Measurements from ENCODE around the gene TXNDC5.

DNA sequence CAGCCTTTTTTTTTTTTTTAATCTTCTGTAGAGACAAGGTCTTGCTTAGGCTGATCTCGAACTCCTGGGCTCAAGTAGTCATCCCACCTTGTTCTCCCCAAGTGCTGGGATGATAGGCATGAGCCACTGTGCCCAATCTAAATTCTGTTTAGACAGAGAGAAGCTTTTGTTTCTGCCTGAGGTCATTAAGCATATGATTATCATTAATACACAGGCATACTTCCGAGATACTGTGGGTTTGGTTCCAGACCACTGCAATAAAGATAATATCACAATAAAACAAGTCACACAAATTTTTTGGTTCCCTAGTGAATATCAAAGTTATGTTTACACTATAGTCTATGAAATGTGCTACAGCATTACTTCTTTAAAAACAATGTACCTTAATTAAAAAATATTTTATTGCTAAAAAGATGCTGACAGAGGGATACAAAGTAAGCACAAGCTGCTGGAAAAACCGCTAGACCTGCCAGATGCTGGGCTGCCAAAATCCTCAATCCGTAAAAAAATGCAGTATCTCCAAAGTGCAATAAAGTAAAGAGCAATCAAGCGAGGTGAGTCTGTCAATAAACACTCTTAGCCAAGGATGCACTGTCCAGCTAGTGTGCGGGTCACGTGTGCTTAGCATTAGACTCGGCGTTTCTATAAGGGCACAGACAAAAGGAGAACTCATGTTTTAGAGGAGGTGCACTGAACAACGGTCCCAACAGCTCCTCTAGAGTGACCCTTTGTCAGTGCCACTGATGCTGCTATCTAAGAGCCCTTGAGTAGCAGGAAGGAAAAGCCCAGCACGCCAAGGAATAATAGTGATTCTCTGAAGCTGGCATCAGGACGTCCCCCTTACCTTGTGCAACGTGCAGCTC lies 16.1 kb downstream of the TXNDC5 start:
- TF ChIP-seq, protein P1, sequence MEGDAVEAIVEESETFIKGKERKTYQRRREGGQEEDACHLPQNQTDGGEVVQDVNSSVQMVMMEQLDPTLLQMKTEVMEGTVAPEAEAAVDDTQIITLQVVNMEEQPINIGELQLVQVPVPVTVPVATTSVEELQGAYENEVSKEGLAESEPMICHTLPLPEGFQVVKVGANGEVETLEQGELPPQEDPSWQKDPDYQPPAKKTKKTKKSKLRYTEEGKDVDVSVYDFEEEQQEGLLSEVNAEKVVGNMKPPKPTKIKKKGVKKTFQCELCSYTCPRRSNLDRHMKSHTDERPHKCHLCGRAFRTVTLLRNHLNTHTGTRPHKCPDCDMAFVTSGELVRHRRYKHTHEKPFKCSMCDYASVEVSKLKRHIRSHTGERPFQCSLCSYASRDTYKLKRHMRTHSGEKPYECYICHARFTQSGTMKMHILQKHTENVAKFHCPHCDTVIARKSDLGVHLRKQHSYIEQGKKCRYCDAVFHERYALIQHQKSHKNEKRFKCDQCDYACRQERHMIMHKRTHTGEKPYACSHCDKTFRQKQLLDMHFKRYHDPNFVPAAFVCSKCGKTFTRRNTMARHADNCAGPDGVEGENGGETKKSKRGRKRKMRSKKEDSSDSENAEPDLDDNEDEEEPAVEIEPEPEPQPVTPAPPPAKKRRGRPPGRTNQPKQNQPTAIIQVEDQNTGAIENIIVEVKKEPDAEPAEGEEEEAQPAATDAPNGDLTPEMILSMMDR (IDR thresholded peaks at IDR 0.05; ENCODE audit: poor library complexity, severe bottlenecking): no peak
- TF ChIP-seq SMC3 (conservative IDR thresholded peaks at IDR 0.05; ENCODE audit: poor library complexity): no peak
- no peak for TF ChIP-seq POLR2AphosphoS5 (IDR thresholded peaks at IDR 0.05)
- TF ChIP-seq REST (IDR thresholded peaks at IDR 0.05; ENCODE audit: borderline replicate concordance): no peak
- TF ChIP-seq RAD21 (conservative IDR thresholded peaks at IDR 0.05): no peak
- TF ChIP-seq MXI1 (conservative IDR thresholded peaks at IDR 0.05; ENCODE audit: poor library complexity, severe bottlenecking): no peak
- TF ChIP-seq EZH2 (IDR thresholded peaks at IDR 0.05; ENCODE audit: borderline replicate concordance, insufficient read depth, low read length, poor library complexity, severe bottlenecking): no peak
- no peak for TF ChIP-seq EP300 (conservative IDR thresholded peaks at IDR 0.05; ENCODE audit: poor library complexity, severe bottlenecking)
- TF ChIP-seq TAF1 (IDR thresholded peaks at IDR 0.05; ENCODE audit: low read depth): no peak

Data from neural cell (in vitro differentiated cells).